ENCODE data around the gene LDLRAD1.

GRCh38 chr1:54012008-54012325, 6.0 kb downstream of the LDLRAD1 start:
- TF ChIP-seq CTCF (IDR thresholded peaks at IDR 0.05), result no peak
- TF ChIP-seq POLR2A (IDR thresholded peaks at IDR 0.05), result no peak

Data from testis (tissue), 2 donors.